Heart right ventricle (tissue), 16 donors: Measurements from ENCODE around the gene COL18A1. TPM values are rescaled to one million over a fixed set of nuclear protein-coding genes. Genes with fewer than 3 reads are reported as not detected.
"Not testable (repeated sequence)": the region's sequence is repeated elsewhere in the genome, so short reads cannot be mapped to it uniquely, and the experiment has no call there.

Experiments
- ATAC-seq, 8 donors: fragments of 200-7000 bp; cut with Tn5 transposase; one replicate each; pipeline ENCODE4 v1.9.1; 2020; ENCODE audit warnings: mild to moderate bottlenecking in 8 of 8, moderate library complexity in 8 of 8, moderate number of reproducible peaks in 1 of 8
- DNase-seq, 2 donors: peaks; one replicate each; pipeline ENCODE4 v3.0.0-alpha.2; 2020
- H3K27ac ChIP-seq, 10 donors: fragments of 200-600 bp; sonication (generic) in 2 of 10; one replicate each; pipeline versions ENCODE4 v1.5.0 to v1.8.0; 2020 to 2022; ENCODE audit warnings: mild to moderate bottlenecking in 3 of 10
- H3K27me3 ChIP-seq, 7 donors: fragments of 200-600 bp; one replicate each; pipeline ENCODE4 v1.8.0; 2021 to 2022; ENCODE audit warnings: mild to moderate bottlenecking in 2 of 7
- H3K36me3 ChIP-seq, 9 donors: fragments of 200-600 bp; sonication (generic) in 1 of 9; one replicate each; pipeline versions ENCODE4 v1.5.0 to v1.8.0; 2020 to 2022; ENCODE audit warnings: mild to moderate bottlenecking in 2 of 9
- H3K4me1 ChIP-seq, 9 donors: fragments of 200-600 bp; sonication (generic) in 1 of 9; one replicate each; pipeline versions ENCODE4 v1.5.0 to v1.8.0; 2020 to 2022; ENCODE audit warnings: mild to moderate bottlenecking in 4 of 9
- H3K4me3 ChIP-seq, 10 donors: fragments of 200-600 bp; sonication (generic) in 2 of 10; one replicate each; pipeline versions ENCODE4 v1.5.0 to v1.8.0; 2020 to 2022; ENCODE audit warnings: mild to moderate bottlenecking in 7 of 10, moderate library complexity in 2 of 10
- H3K9me3 ChIP-seq, 11 donors: fragments of 200-600 bp in 10 of 11; sonication (generic) in 2 of 11; one replicate each; pipeline versions ENCODE4 v1.5.0 to v1.8.0; 2013 to 2022; ENCODE audit warnings: mild to moderate bottlenecking in 2 of 11, control low read depth in 1 of 11, moderate library complexity in 1 of 11
- WGBS, 2 donors: extraction: QIAGEN DNeasy Blood & Tissue Kit; methylation state at CpG; one replicate each; pipeline ENCODE4 v1.1.7; 2013; ENCODE audit warnings: inconsistent platforms in 1 of 2; 5-methylcytosine and 5-hydroxymethylcytosine counted together
- intact Hi-C, 10 donors: fragments of 100-400 bp; cut with DNase I; formaldehyde crosslinking; loops; one replicate each; pipeline versions ENCODE4 v1.11.1 to v1.14.2; 2022
- polyA plus RNA-seq, 2 donors: library from polyadenylated mRNA; stranded (reverse); fragments of 200-250 nt; gene quantifications; one replicate each; pipeline ENCODE4 v1.2.3, GENCODE V29; 2013
- total RNA-seq, 10 donors: library from RNA; stranded (reverse); fragmentation: NEBNext Ultra II Directional in 3 of 10; extraction: Animal tissue kit (Norgen Biotek cat#: 25700) in 3 of 10; gene quantifications; one replicate each; pipeline versions ENCODE4 v1.2.1 to v1.2.4, GENCODE V29; 2021 to 2023
- TF ChIP-seq, protein P1 (sequence below), 9 donors: fragments of 200-600 bp; sonication (generic) in 2 of 9; IDR thresholded peaks; one replicate each; pipeline versions ENCODE4 v1.5.0 to v1.8.0; 2021 to 2022; ENCODE audit warnings: antibody characterized with exemption in 9 of 9, mild to moderate bottlenecking in 5 of 9, moderate library complexity in 1 of 9
- donor health status: Arrhythmogenic right ventricular cardiomyopathy.
- donor health status: ischemic (EF 13 %, LVEDD 7.1; RV severe dilation, severe dysfunction).
- donor health status: healthy with polysubstance abuse.
- donor health status: DM: no; HTN: yes; CAD: no.
- donor health status: DM: no; HTN: no; CAD: no.
- donor health status: ischemic (EF 25% LVEDD 6.9; RV normal size, moderate dysfunction).
- donor health status: ischemic (EF 25% LVEDD 5.7; RV mildly dilated, moderate dysfunction).
- donor health status: healthy.
- donor health status: DM: yes; HTN: yes; CAD: no.
- donor health status: Ischemic cardiomyopathy.
- donor health status: ischemic (EF 35%, LVEDD 5.7; RV mildly dilated, moderate dysfunction).
- donor health status: nonischemic (EF 11% LVEDD 7.7; RV severe dilation, severe dysfunction).
- donor health status: DM: yes; HTN: yes; CAD: no.
- donor health status: PGD.
- donor health status: ischemic (EF 29% LVEDD 5.4; RV normal size, mild dysfunction).
- donor health status: nonischemic (EF 23%, LVEDD 6.1; RV moderate dilation, normal function).

COL18A1 gene
- total and polyA plus RNA-seq, 12 donors: 33.7 to 87.1 (median 52.6) TPM

GRCh38 chr21:45528981-45529784, 124.2 kb downstream of the COL18A1 start:
- no peaks in the 10 kb centered on the region for H3K27me3 ChIP-seq
- H3K4me1 ChIP-seq: peaks cover 0 to 22% (median 6%) of the 10 kb centered on the region in 9 donors
- ATAC-seq (no peak), DNase-seq (peak in 1 of 2 donors; percentile 3)
- intact Hi-C loops: loop anchor here in 1 of 10 donors (5.0 kb wide), 1 partner anchor 37 kb away; no protein-coding TSS in a partner anchor
- 84 to 86% methylated on average over 20 of the region's 20 CpGs for WGBS, 2 donors
- no peak overlapping the region for H3K4me3 ChIP-seq
- H3K36me3 ChIP-seq: peaks cover 0 to 52% (median 0%) of the 10 kb centered on the region in 9 donors
- no peaks in the 10 kb centered on the region for H3K9me3 ChIP-seq
- H3K27ac ChIP-seq: no peak overlapping the region
- TF ChIP-seq, protein P1, sequence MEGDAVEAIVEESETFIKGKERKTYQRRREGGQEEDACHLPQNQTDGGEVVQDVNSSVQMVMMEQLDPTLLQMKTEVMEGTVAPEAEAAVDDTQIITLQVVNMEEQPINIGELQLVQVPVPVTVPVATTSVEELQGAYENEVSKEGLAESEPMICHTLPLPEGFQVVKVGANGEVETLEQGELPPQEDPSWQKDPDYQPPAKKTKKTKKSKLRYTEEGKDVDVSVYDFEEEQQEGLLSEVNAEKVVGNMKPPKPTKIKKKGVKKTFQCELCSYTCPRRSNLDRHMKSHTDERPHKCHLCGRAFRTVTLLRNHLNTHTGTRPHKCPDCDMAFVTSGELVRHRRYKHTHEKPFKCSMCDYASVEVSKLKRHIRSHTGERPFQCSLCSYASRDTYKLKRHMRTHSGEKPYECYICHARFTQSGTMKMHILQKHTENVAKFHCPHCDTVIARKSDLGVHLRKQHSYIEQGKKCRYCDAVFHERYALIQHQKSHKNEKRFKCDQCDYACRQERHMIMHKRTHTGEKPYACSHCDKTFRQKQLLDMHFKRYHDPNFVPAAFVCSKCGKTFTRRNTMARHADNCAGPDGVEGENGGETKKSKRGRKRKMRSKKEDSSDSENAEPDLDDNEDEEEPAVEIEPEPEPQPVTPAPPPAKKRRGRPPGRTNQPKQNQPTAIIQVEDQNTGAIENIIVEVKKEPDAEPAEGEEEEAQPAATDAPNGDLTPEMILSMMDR (IDR thresholded peaks at IDR 0.05): no peak

- DNase-seq (no peak), ATAC-seq (no peak)
- intact Hi-C loops: loop anchor here in 2 of 10 donors (2.0 to 5.0 kb wide), 2 partner anchors 38 to 51 kb away; no protein-coding TSS in a partner anchor
- 92 to 98% methylated on average over 11 of the region's 11 CpGs for WGBS, 2 donors
- Histone ChIP-seq H3K9me3 (no peaks in the 10 kb centered on the region), H3K27me3 (no peaks in the 10 kb centered on the region), H3K4me1 (peaks cover 0 to 29% (median 13%) of the 10 kb centered on the region in 9 donors), H3K27ac (no peak overlapping the region), H3K36me3 (peaks cover 0 to 50% (median 0%) of the 10 kb centered on the region in 9 donors), H3K4me3 (no peak overlapping the region)
- TF ChIP-seq, protein P1 (IDR thresholded peaks at IDR 0.05): no peak
Observed at GRCh38 chr21:45529785-45530422, 124.9 kb downstream of the COL18A1 start.

- Histone ChIP-seq H3K27me3 (no peaks in the 10 kb centered on the region), H3K4me3 (no peak overlapping the region), H3K27ac (no peak overlapping the region), H3K36me3 (peaks cover 0 to 44% (median 0%) of the 10 kb centered on the region in 9 donors), H3K9me3 (no peaks in the 10 kb centered on the region), H3K4me1 (peaks cover 0 to 36% (median 15%) of the 10 kb centered on the region in 9 donors)
- TF ChIP-seq, protein P1 (IDR thresholded peaks at IDR 0.05): no peak
- DNase-seq: peak in 1 of 2 donors; percentile 13
- ATAC-seq: no peak
- WGBS, 2 donors: 97 to 98% methylated on average over 50 of the region's 50 CpGs
- intact Hi-C loops: loop anchor here in 1 of 10 donors (2.0 kb wide), 1 partner anchor 52 kb away; no protein-coding TSS in a partner anchor
Observed at GRCh38 chr21:45530423-45531113, 125.6 kb downstream of the COL18A1 start.

- not testable (repeated sequence) for H3K27me3 ChIP-seq, DNase-seq, ATAC-seq, H3K9me3 ChIP-seq, H3K27ac ChIP-seq, H3K4me3 ChIP-seq
- Histone ChIP-seq H3K4me1 (peaks cover 0 to 41% (median 15%) of the 10 kb centered on the region in 9 donors), H3K36me3 (peaks cover 0 to 40% (median 0%) of the 10 kb centered on the region in 9 donors)
- intact Hi-C loops: loop anchor here in 1 of 10 donors (2.0 kb wide), 1 partner anchor 52 kb away; no protein-coding TSS in a partner anchor
- 96 to 98% methylated on average over 16 to 17 of the region's 17 CpGs for WGBS, 2 donors
Observed at GRCh38 chr21:45531114-45531392, 126.1 kb downstream of the COL18A1 start.
